Fibroblast of pulmonary artery (primary cell): ENCODE measurements around the gene LGR4.
A peak's percentile ranks its signal among the peaks of the same experiment; 100 is the strongest.

Experiments used
- DNase-seq: peaks from one replicate; pipeline ENCODE4 v3.0.0-alpha.2; 2010; ENCODE audit warnings: low read depth
- H3K4me3 ChIP-seq: replicated peaks from 2 replicates; pipeline ENCODE4 v1.5.1; 2011; ENCODE audit warnings: low read depth, mild to moderate bottlenecking, control low read depth, low read length, moderate library complexity
- TF ChIP-seq, protein P1 (sequence below): IDR thresholded peaks from 2 replicates; pipeline ENCODE4 v1.5.1; 2011; ENCODE audit warnings: mild to moderate bottlenecking, control low read depth, low read length, inconsistent platforms; ENCODE audit errors: missing control alignments

Gene LGR4

DNA sequence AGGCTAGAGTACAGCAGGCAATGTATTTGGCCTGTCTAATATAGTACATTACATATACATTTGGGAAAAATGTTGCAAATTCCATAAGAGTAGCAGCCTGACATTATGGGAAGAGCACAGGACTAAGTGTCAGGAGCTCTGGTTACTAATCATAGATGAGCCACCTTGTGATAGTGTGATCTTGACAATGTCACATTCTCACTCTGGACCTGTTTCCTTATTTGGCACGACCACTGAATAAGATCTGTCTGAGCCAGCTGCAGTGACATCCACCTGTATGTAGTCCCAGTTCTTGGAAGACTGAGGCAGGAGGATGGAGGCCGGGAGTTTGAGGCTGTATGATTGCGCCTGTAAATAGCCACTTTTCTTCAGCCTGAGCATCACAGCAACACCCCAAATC is 39.6 kb upstream of the LGR4 start:
- no peak for DNase-seq
- TF ChIP-seq, protein P1, sequence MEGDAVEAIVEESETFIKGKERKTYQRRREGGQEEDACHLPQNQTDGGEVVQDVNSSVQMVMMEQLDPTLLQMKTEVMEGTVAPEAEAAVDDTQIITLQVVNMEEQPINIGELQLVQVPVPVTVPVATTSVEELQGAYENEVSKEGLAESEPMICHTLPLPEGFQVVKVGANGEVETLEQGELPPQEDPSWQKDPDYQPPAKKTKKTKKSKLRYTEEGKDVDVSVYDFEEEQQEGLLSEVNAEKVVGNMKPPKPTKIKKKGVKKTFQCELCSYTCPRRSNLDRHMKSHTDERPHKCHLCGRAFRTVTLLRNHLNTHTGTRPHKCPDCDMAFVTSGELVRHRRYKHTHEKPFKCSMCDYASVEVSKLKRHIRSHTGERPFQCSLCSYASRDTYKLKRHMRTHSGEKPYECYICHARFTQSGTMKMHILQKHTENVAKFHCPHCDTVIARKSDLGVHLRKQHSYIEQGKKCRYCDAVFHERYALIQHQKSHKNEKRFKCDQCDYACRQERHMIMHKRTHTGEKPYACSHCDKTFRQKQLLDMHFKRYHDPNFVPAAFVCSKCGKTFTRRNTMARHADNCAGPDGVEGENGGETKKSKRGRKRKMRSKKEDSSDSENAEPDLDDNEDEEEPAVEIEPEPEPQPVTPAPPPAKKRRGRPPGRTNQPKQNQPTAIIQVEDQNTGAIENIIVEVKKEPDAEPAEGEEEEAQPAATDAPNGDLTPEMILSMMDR: no peak
- H3K4me3 ChIP-seq: no peak overlapping the region

DNA sequence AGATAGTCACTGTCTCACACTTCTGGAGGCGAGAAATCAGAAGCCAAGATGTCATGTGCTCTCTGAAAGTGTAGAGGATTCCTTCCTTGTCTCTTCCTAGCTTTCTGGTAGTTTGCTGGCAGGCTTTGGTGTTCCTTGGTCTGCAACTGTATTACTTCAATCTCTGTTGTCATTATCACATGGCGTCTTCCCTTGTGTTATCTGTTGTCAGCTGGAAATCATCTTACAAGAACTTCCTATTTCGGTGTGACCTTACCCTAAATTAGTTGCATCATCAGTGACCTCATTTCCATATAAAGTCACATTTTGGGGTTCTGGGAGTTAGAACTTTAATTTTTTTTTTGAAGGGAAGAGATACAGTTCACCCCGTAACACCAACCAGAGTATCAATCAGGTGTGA is 37.3 kb upstream of the LGR4 start:
- no peak overlapping the region for H3K4me3 ChIP-seq
- DNase-seq: no peak
- TF ChIP-seq, protein P1: no peak

DNA sequence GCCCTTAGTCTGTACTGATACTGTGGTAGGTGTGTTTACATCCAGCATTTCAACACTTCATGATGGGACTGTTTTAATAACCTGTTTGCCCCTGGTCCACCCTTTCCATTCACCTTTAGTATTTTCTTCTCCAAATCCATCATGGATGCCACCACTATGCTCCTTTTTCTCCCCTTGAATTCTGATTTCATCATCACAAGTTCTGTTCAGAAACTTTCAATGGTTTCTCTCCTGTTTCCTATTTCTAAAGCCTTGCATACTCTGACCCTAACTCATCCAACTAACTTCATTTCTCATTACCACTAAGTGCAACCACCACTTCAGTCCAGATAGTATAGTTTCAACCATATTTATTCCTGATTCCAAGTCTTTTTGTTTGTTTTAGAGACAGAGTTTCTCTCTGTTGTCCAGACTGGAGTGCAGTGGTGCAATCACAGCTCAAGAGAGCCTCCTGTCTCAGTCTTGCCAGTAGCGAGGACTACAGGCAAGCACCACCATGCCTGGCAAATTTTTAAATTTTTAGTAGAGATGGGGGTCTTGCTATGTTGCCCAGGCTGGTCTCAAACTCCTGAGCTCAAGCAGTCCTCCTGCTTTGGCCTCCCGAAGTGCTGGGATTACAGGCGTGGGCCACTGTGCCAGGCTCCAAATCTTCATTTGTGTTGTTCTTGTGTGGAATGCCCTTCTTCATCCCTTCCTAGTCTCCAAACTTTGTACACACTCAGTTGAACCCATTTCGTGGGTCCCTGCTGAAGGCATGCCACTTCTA is 35.1 kb upstream of the LGR4 start:
- H3K4me3 ChIP-seq: peak overlapping the region; percentile 87
- TF ChIP-seq, protein P1: no peak
- no peak for DNase-seq

DNA sequence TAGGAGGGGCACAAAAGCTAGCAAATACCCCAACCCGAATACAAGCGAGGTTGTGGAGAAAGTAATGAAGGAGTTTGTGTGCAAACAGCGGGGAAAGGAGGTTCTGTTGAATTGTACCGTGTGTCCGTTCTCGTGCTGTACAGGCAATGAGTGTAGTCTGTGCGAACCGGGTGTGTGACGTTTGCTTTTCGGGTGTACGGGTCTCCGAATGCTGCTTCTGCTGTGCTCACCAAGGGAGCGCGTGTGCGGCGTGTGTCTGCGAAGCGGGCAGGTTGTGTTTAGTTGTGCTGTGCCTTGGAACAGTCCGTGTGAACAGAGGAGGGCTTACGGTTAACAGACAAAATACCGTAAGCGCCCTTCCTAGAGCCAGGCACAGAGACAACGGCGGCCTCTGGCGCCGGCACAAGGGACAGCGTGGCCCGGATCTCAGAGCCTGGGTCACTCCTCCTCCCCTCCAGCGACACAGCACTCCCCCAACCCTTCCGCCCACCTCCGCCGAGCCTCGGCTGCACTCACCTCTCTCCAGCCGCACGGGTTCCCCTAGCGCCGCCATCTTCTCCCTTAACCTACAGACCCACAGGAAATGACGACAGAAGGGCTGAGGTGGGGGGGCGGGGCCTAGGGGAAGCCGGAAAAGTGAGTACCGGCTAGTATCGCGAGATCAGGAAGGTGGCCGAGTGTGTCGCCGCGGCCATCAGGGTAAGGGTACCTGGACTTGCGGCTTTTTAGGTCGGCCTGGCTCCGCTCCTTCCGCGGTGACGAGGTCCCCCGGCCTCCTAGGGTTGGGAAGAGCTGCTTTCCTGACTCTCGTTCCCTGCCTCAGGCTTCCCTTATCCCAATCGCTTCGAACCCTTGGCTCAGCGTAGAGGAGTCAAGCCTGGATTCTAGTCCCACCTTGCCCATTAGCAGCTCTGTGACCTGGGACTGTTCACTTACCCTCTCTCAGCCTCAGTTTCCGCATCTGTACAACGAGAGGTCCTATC is 33.9 kb upstream of the LGR4 start, which contains the start of gene LIN7C:
TSS of gene LIN7C (minus strand) at position 570 of the 983 bp plus-strand sequence. CDS start at position 553, 17 bp downstream.
- peak; percentile 96 for DNase-seq
- peak within 1 kb of the TSS; percentile 87 for H3K4me3 ChIP-seq
- TF ChIP-seq, protein P1: no peak

DNA sequence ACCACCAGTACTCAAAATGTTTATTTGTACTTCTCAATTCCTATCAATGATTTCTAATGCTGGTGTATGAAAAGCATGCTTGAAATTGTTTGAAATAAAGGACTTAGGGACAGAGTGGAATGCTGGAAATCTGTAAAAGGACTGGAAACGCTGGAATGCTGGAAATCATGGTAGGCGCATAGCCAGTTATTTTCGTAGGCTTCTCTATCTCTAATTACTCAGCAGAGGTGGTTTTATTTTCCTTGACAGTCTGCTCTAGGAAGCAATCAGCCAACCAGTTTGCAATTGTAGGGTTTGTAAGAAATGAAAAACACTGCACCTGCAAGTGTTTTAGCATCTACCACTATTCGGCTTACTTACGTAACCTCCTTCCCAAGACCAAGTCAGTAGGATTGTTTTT is 33.2 kb upstream of the LGR4 start:
- no peak for DNase-seq
- H3K4me3 ChIP-seq: peak overlapping the region; percentile 87
- TF ChIP-seq, protein P1: no peak

DNA sequence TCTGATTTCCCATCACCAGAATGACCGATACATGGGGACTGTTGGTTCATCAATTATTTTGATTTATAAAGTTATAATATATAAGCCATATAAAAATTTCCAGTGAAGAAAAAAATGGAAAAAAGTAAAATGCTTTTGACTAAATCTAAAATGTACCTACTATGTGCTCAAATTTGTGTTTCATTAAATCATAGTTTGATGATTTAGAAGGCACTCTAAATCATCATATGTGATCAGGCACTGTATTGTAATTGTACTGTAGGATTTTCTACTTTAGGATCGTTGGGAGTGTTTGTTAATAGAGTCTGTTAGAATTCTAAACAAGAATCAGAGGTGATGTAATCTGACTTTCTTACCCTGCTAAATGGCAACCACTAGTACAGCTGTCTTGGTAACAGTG is 31.6 kb upstream of the LGR4 start:
- DNase-seq: no peak
- TF ChIP-seq, protein P1: no peak
- no peak overlapping the region for H3K4me3 ChIP-seq
